Endothelial cell of umbilical vein (primary cell): ENCODE data around the gene FASLG. TPM values are rescaled to one million over a fixed set of nuclear protein-coding genes. Genes with fewer than 3 reads are reported as not detected.

ENCODE experiments used
- BruUV-seq: library from RNA; stranded (reverse); fragments of 400-500 nt; replicated peaks from 2 replicates; lab custom pipeline; 2021; lab: Mats Ljungman, UMichigan
- CTCF ChIA-PET: fragments of 300-600, 350-600 bp; sonication (Branson Sonifier 250); formaldehyde crosslinking; loops from one replicate; lab custom pipeline; 2021; ENCODE audit warnings: antibody characterized with exemption, inconsistent platforms; lab: Charles Lee
- POLR2A ChIA-PET: fragments of 300-600, 350-600 bp; sonication (Branson Sonifier 250); formaldehyde crosslinking; loops from one replicate; lab custom pipeline; 2021; ENCODE audit warnings: antibody characterized with exemption, inconsistent platforms; lab: Charles Lee
- DNase-seq: peaks from one replicate; pipeline ENCODE4 v3.0.0-alpha.2; 2011; ENCODE audit warnings: low read depth, low spot score
- FAIRE-seq: peaks from 2 replicates; lab custom pipeline; 2011; peaks lifted over from hg19 to GRCh38; lab: Jason Lieb, UNC
- H2AFZ ChIP-seq: 2 replicates; pipeline ENCODE4 v1.6.0; 2012; ENCODE audit warnings: low read depth, low read length, control low read depth, inconsistent platforms
- H3K27ac ChIP-seq: 2 replicates; pipeline ENCODE4 v1.5.1; 2011; ENCODE audit warnings: low read depth, mild to moderate bottlenecking, control low read depth, low read length, moderate library complexity; ENCODE audit not compliant: insufficient read depth
- H3K27me3 ChIP-seq, 2 experiments: 2 replicates each; pipeline versions ENCODE4 v1.6.0 to v1.6.1; 2011; ENCODE audit warnings: low read length in 2 of 2, mixed read lengths in 1 of 2; ENCODE audit not compliant: control insufficient read depth in 2 of 2, insufficient read depth in 2 of 2
- H3K36me3 ChIP-seq, 2 experiments: 2 replicates in 1 of 2; 3 replicates in 1 of 2; pipeline ENCODE4 v1.5.1; 2011; ENCODE audit warnings: low read length in 2 of 2, mild to moderate bottlenecking in 1 of 2, moderate library complexity in 1 of 2; ENCODE audit not compliant: control insufficient read depth in 2 of 2, insufficient read depth in 2 of 2; ENCODE audit errors: extremely low read depth in 1 of 2
- H3K4me1 ChIP-seq: 3 replicates; pipeline ENCODE4 v1.5.1; 2011; ENCODE audit warnings: mild to moderate bottlenecking, low read length; ENCODE audit not compliant: control insufficient read depth, insufficient read depth; ENCODE audit errors: extremely low read depth
- H3K4me2 ChIP-seq: 2 replicates; pipeline ENCODE4 v1.6.1; 2011; ENCODE audit warnings: low read length, control low read depth, mixed read lengths; ENCODE audit not compliant: insufficient read depth
- H3K4me3 ChIP-seq, 3 experiments: fragments of 200-600 bp in 1 of 3; sonication (generic), shearing (Covaris generic) in 1 of 3; replicated peaks in 1 of 3; 2 replicates each; pipeline ENCODE4 v1.5.1; 2011 to 2016; ENCODE audit warnings: control low read depth in 3 of 3, low read length in 3 of 3, mild to moderate bottlenecking in 2 of 3, inconsistent platforms in 1 of 3, low read depth in 1 of 3, moderate library complexity in 1 of 3; ENCODE audit not compliant: insufficient read depth in 1 of 3
- H3K79me2 ChIP-seq: 2 replicates; pipeline ENCODE4 v1.6.0; 2012; ENCODE audit warnings: low read length, inconsistent platforms; ENCODE audit not compliant: control insufficient read depth, insufficient read depth
- H3K9ac ChIP-seq: replicated peaks from 2 replicates; pipeline ENCODE3; 2011; ENCODE audit warnings: low read length, control low read depth; ENCODE audit not compliant: insufficient read depth; ENCODE audit errors: extremely low read depth
- H3K9me1 ChIP-seq: replicated peaks from 3 replicates; pipeline ENCODE4 v1.6.0; 2011; ENCODE audit warnings: mild to moderate bottlenecking, low read length; ENCODE audit not compliant: control insufficient read depth, insufficient read depth; ENCODE audit errors: extremely low read depth
- H3K9me3 ChIP-seq: replicated peaks from 2 replicates; pipeline ENCODE4 v1.5.1; 2012; ENCODE audit warnings: low read length, inconsistent platforms; ENCODE audit not compliant: control insufficient read depth, insufficient read depth
- H4K20me1 ChIP-seq: replicated peaks from 2 replicates; pipeline ENCODE3; 2011; ENCODE audit warnings: mild to moderate bottlenecking, low read length; ENCODE audit not compliant: control insufficient read depth, insufficient read depth; ENCODE audit errors: extremely low read depth
- CTCF ChIP-seq, 2 donors: IDR thresholded peaks; 1 replicate in 1 of 2; 2 replicates in 1 of 2; pipeline ENCODE4 v1.5.1; 2011; ENCODE audit warnings: low read length in 2 of 2, mild to moderate bottlenecking in 2 of 2, moderate library complexity in 2 of 2, control low read depth in 1 of 2, inconsistent platforms in 1 of 2, low read depth in 1 of 2; ENCODE audit not compliant: insufficient read depth in 1 of 2; ENCODE audit errors: extremely low read depth in 1 of 2
- EZH2 ChIP-seq: IDR thresholded peaks from 2 replicates; pipeline ENCODE4 v1.6.1; 2012; ENCODE audit warnings: borderline replicate concordance, low read depth, mild to moderate bottlenecking, moderate library complexity, low read length, inconsistent platforms; ENCODE audit not compliant: severe bottlenecking
- FOS ChIP-seq: IDR thresholded peaks from 2 replicates; pipeline ENCODE4 v1.6.1; 2011; ENCODE audit warnings: mild to moderate bottlenecking, low read length, moderate library complexity, borderline replicate concordance; ENCODE audit not compliant: insufficient read depth
- GATA2 ChIP-seq: IDR thresholded peaks from 2 replicates; pipeline ENCODE4 v1.7.0; 2011; ENCODE audit warnings: low read depth, mild to moderate bottlenecking, moderate library complexity, mixed read lengths, low read length; ENCODE audit not compliant: insufficient read length, insufficient read depth
- JUN ChIP-seq: IDR thresholded peaks from 2 replicates; pipeline ENCODE4 v1.6.1; 2011; ENCODE audit warnings: borderline replicate concordance, low read depth; ENCODE audit not compliant: insufficient read length, insufficient read depth
- MAX ChIP-seq: IDR thresholded peaks from 2 replicates; pipeline ENCODE4 v1.6.1; 2011; ENCODE audit not compliant: insufficient read depth, insufficient read length
- MYC ChIP-seq: IDR thresholded peaks from one replicate; pipeline ENCODE4 v1.6.1; 2011; ENCODE audit warnings: mild to moderate bottlenecking, low read depth, low read length
- POLR2A ChIP-seq: IDR thresholded peaks from 2 replicates; pipeline ENCODE4 v1.6.1; 2012; ENCODE audit warnings: low read depth, mild to moderate bottlenecking, control low read depth, low read length
- POLR2AphosphoS5 ChIP-seq: IDR thresholded peaks from 2 replicates; pipeline ENCODE4 v1.6.1; 2012; ENCODE audit warnings: low read depth, mild to moderate bottlenecking, control low read depth, low read length, moderate library complexity; ENCODE audit not compliant: insufficient read depth
- dilution Hi-C: fragments of 300-500 bp; cut with MboI; formaldehyde crosslinking; loops from one replicate; pipeline ENCODE4 v1.15.0; 2019; ENCODE audit warnings: low sequenced_read_pairs; ENCODE audit not compliant: extremely low pct_ligation_motif_present
- intact Hi-C: fragments of 100-400 bp; cut with micrococcal nuclease; formaldehyde crosslinking; loops from one replicate; pipeline ENCODE4 v1.10.0; 2022
- polyA plus RNA-seq, 4 experiments: library from polyadenylated mRNA; depleted of rRNA in 3 of 4; stranded (reverse) in 3 of 4; unstranded in 1 of 4; fragments of >200 nt; gene quantifications; 2 replicates each; pipeline versions ENCODE4 v1.2.1 to v1.2.3, GENCODE V29; 2011 to 2012; ENCODE audit warnings: missing spikeins in 1 of 4
- total RNA-seq: library from RNA; stranded (reverse); gene quantifications from 2 replicates; pipeline ENCODE4 v1.2.3, GENCODE V29; 2021

Gene FASLG
- total and polyA plus RNA-seq, 2 donors (not counting 3 experiments of a cell fraction or from before 2014, with no cell fraction given) = not detected

GRCh38 chr1:172704420-172705210 lies 45.7 kb downstream of the FASLG start:
- POLR2A ChIA-PET = no interaction called here
- H3K4me3 ChIP-seq = no peak overlapping the region
- H3K27me3 ChIP-seq = no peaks in the 10 kb centered on the region
- no peak overlapping the region for H3K9ac ChIP-seq
- no peak overlapping the region for H2AFZ ChIP-seq
- H3K79me2 ChIP-seq = no peaks in the 10 kb centered on the region
- no peak overlapping the region for H3K4me2 ChIP-seq
- CTCF ChIA-PET = interaction anchor here (0.7 to 1.4 kb wide), 4 partner anchors 15 to 241 kb away, joined by 3 to 4 read pairs (median 3); no protein-coding TSS in a partner anchor
- dilution Hi-C loops (no loop called here), intact Hi-C loops (no loop called here)
- DNase-seq (no peak), FAIRE-seq (no peak)
- no peak for TF ChIP-seq MYC
- TF ChIP-seq POLR2A = no peak
- no peak for TF ChIP-seq JUN
- no peak for TF ChIP-seq MAX
- TF ChIP-seq EZH2 = no peak
- TF ChIP-seq CTCF (IDR thresholded peaks at IDR 0.05; ENCODE audit: extremely low read depth in 1 of 2, insufficient read depth in 1 of 2, low read depth in 1 of 2, low read length in 2 of 2) = no peak
- no peak for TF ChIP-seq GATA2
- TF ChIP-seq FOS = no peak
- no peak for TF ChIP-seq POLR2AphosphoS5
- no peaks in the 10 kb centered on the region for H4K20me1 ChIP-seq
- peaks cover 6% of the 10 kb centered on the region for H3K4me1 ChIP-seq
- H3K27ac ChIP-seq = no peak overlapping the region
- BruUV-seq = no TSS peak
- no peaks in the 10 kb centered on the region for H3K9me1 ChIP-seq
- H3K9me3 ChIP-seq = no peaks in the 10 kb centered on the region
- H3K36me3 ChIP-seq = no peaks in the 10 kb centered on the region
